Measurements from ENCODE around the gene P2RX7. TPM values are rescaled to one million over a fixed set of nuclear protein-coding genes. Genes with fewer than 3 reads are reported as not detected.

The P2RX7 gene
- polyA plus RNA-seq, 4 donors, result 0.73 to 1.1 (median 1.0) TPM

DNA sequence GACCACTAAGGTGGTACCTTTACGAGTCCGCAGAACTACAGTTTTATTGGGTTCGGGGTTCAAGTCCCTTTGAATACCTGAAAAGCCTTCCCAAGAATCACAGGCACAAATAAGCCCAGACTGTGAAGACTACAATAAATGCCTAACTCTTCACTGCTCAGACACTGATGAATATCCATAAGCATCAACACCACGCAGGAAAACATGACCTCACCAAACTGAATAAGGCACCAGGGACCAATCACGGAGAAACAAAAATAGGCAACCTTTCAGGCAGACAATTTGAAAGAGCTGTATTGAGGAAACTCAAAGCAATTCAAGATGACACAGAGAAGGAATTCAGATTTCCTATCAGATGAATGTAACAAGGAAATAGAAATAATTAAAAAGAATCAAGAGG lies 24.2 kb upstream of the P2RX7 start:
- DNase-seq (ENCODE audit: low read depth in 4 of 4, low spot score in 2 of 4), result no peak

GRCh38 chr12:121110211-121110940 lies 22.3 kb upstream of the P2RX7 start:
- DNase-seq (ENCODE audit: low read depth in 4 of 4, low spot score in 2 of 4), result peak in 1 of 4 donors; percentile 29

GRCh38 chr12:121111684-121112083 lies 21.0 kb upstream of the P2RX7 start:
- DNase-seq (ENCODE audit: low read depth in 4 of 4, low spot score in 2 of 4), result no peak

GRCh38 chr12:121112496-121112895 lies 20.2 kb upstream of the P2RX7 start:
- no peak for DNase-seq (ENCODE audit: low read depth in 4 of 4, low spot score in 2 of 4)

DNA sequence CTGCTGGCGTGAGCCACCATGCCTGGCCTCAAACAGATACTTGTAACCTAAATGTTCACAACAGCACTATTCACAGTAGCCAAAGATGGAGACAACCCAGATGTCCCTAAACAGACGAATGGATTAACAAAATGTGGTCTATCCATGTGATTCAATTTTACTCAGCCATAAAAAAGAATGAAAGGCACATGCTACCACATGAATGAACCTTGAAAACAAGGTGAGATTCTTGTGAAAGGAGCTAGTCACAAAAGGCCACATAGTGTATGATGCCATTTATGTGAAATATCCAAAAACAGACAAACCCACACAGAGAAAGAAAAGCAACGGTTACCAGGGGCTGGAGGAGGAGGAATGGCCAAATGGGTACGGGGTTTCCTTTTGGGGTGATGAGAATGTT lies 19.6 kb upstream of the P2RX7 start:
- DNase-seq (ENCODE audit: low read depth in 4 of 4, low spot score in 2 of 4), result no peak

DNA sequence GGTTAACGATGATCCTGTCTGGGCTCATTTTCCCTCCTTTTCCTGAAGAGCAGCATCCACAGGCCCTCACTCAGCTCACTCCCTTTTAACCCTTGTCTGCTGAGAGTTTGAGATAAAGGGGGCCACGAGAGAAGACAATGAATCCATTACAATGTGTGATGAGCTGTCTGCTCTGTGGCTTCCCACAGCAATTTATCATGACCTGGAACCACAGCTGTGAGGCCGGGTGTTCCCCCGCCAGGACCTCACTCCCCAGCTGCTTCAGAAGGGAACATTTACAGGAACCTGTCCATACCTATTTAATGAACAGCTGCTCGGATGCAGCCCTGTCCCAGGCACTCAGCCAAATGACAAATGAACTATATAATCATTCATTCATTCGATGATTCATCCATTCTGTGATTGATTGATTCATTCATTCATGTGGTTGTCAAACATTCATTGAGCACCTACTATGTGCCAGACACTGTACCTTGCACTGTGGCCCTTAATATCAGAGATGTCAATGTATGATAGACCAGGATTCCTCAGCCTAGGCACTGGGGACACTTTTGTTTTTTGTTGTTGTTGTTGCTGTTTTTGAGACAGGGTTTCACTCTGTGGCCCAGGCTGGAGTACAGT lies 18.5 kb upstream of the P2RX7 start:
- DNase-seq (ENCODE audit: low read depth in 4 of 4, low spot score in 2 of 4), result no peak

- no peak for DNase-seq (ENCODE audit: low read depth in 4 of 4, low spot score in 2 of 4)
Measured at GRCh38 chr12:121114806-121115205, 17.9 kb upstream of the P2RX7 start.

- no peak for DNase-seq (ENCODE audit: low read depth in 4 of 4, low spot score in 2 of 4)
Measured at GRCh38 chr12:121115530-121115929, 17.1 kb upstream of the P2RX7 start.

- no peak for DNase-seq (ENCODE audit: low read depth in 4 of 4, low spot score in 2 of 4)
Measured at GRCh38 chr12:121116318-121117225, 16.1 kb upstream of the P2RX7 start.

DNA sequence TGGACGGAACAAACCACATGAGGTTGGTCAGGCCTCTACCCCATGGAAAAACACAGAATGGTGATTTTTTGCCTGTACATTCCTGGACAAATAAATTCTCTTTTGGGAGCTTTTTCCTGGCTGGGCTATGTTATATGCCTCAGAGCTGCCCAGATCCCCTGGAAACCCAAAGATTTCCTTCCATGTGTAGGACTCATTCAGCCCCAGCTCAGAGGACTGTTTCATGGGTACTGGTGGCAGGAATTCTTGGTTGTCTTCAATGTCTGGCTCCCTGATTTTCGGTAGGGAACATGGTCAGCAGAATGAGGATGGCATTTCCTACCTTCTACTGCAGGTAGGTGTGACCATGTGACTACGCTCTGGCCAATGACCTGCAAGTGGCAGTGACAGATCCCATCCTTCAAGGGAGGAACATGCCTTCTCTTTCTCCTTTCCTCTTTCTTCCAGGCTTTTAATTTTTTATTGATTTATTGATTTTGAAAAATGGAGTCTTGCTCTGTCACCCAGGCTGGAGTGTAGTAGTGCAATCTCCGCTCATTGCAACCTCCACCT lies 15.4 kb upstream of the P2RX7 start:
- DNase-seq (ENCODE audit: low read depth in 4 of 4, low spot score in 2 of 4), result no peak

DNA sequence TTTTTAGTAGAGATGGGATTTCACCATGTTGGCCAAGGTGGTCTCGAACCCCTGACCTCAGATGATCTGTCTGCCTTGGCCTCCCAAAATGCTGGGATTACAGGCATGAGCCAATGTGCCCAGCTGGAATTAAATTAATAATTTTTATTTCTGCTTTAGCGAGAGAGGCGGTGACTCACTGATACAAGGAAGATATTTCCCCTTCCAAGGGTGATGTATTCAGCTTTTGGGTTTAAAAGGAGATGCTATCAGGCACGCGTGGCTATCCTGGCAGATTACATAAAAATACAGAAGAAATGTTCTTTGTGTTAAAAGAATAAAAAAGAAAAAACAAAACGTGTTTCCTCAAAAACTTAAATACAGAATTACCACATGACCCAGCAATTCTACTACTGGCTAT lies 12.4 kb upstream of the P2RX7 start:
- DNase-seq (ENCODE audit: low read depth in 4 of 4, low spot score in 2 of 4), result no peak

GRCh38 chr12:121120989-121121755 lies 11.5 kb upstream of the P2RX7 start:
- no peak for DNase-seq (ENCODE audit: low read depth in 4 of 4, low spot score in 2 of 4)

DNA sequence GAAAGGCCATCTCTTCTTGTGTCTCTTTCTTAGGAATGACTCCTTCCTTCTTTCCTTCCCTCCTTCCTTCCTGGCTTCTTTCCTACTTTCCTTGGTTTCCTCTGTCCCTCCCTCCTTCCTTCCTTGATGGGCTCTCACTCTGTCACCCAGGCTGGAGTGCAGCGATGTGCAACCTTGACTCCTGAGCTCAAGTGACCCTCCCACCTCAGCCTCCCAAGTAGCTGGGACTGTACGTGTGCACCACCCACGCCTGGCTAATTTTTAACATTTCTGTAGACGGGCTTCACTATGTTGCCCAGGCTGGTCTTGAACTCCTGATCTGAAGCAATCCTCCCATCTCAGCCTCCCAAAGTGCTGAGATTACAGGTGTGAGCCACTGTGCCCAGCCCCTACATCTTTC lies 10.9 kb upstream of the P2RX7 start:
- no peak for DNase-seq (ENCODE audit: low read depth in 4 of 4, low spot score in 2 of 4)

GRCh38 chr12:121123488-121123887 lies 9.2 kb upstream of the P2RX7 start:
- no peak for DNase-seq (ENCODE audit: low read depth in 4 of 4, low spot score in 2 of 4)

DNA sequence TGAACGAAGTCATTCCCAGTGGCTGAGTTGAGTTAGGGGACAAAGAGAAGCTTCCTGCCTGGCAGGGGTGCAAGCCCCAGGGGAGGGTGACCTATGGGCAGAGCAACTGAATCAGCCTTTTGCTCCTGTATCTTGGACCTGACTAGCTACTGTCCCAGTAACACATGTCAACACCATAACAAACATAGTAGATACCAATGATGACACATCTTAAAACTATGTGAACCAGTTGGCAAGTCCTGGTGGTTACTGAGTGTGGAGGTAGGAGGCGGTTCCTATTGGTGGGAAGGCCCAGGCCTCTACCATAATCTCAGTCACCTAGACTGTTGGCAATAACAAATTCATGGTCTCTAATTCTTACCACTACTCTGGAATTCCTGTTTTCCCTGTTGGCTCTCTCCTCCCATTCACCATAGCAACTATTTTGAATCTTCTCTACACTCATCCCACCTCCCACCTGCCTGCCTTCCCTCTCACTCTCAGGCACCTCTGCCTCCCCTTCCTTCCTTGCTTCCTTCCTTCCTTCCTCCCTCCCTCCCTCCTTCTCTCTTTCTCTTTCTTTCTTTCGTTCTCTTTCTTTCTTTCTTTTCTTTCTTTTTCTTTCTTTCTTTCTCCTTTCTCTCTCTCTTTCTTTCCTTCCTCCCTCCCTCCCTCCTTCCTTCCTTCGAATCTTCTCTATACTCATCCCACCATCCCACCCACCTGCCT lies 8.1 kb upstream of the P2RX7 start:
- DNase-seq (ENCODE audit: low read depth in 4 of 4, low spot score in 2 of 4), result no peak

GRCh38 chr12:121127501-121127900 lies 5.2 kb upstream of the P2RX7 start:
- DNase-seq (ENCODE audit: low read depth in 4 of 4, low spot score in 2 of 4), result no peak

GRCh38 chr12:121128908-121129810 lies 3.5 kb upstream of the P2RX7 start:
- DNase-seq (ENCODE audit: low read depth in 4 of 4, low spot score in 2 of 4), result no peak

- DNase-seq (ENCODE audit: low read depth in 4 of 4, low spot score in 2 of 4), result no peak
Measured at GRCh38 chr12:121129811-121130147, 2.9 kb upstream of the P2RX7 start.

- DNase-seq (ENCODE audit: low read depth in 4 of 4, low spot score in 2 of 4), result no peak
Measured at GRCh38 chr12:121130866-121131373, 1.8 kb upstream of the P2RX7 start.

Data from left renal cortex interstitium (tissue), 4 donors.